Astrocyte (in vitro differentiated cells and primary cell): ENCODE measurements around the gene NPHP4. TPM values are rescaled to one million over a fixed set of nuclear protein-coding genes. Genes with fewer than 3 reads are reported as not detected.

Source experiments
- DNase-seq: peaks from one replicate; pipeline ENCODE4 v3.0.0-alpha.2; 2010; ENCODE audit warnings: low read depth
- FAIRE-seq: peaks from 2 replicates; lab custom pipeline; 2011; peaks lifted over from hg19 to GRCh38; lab: Jason Lieb, UNC
- H2AFZ ChIP-seq: 2 replicates; pipeline ENCODE4 v1.6.0; 2012; ENCODE audit warnings: low read depth, low read length, inconsistent platforms
- H3K27ac ChIP-seq: 2 replicates; pipeline ENCODE4 v1.5.1; 2011; ENCODE audit warnings: low read depth, low read length, inconsistent platforms
- H3K27me3 ChIP-seq: 2 replicates; pipeline ENCODE4 v1.6.0; 2011; ENCODE audit warnings: low read length, inconsistent platforms; ENCODE audit not compliant: insufficient read depth
- H3K36me3 ChIP-seq: 2 replicates; pipeline ENCODE4 v1.5.1; 2011; ENCODE audit warnings: low read length, inconsistent platforms; ENCODE audit not compliant: insufficient read depth
- H3K4me1 ChIP-seq: 2 replicates; pipeline ENCODE4 v1.5.1; 2011; ENCODE audit warnings: low read length, inconsistent platforms; ENCODE audit not compliant: insufficient read depth
- H3K4me2 ChIP-seq: 2 replicates; pipeline ENCODE4 v1.6.0; 2012; ENCODE audit warnings: low read length, inconsistent platforms
- H3K4me3 ChIP-seq: 2 replicates; pipeline ENCODE4 v1.5.1; 2011; ENCODE audit warnings: low read depth, mild to moderate bottlenecking, low read length, inconsistent platforms; ENCODE audit not compliant: insufficient read depth
- H3K79me2 ChIP-seq: 2 replicates; pipeline ENCODE4 v1.6.0; 2012; ENCODE audit warnings: mild to moderate bottlenecking, low read length, inconsistent platforms; ENCODE audit not compliant: insufficient read depth
- H3K9ac ChIP-seq: 2 replicates; pipeline ENCODE4 v1.6.0; 2012; ENCODE audit warnings: mild to moderate bottlenecking, low read length, inconsistent platforms
- H3K9me3 ChIP-seq: 2 replicates; pipeline ENCODE4 v1.5.1; 2012; ENCODE audit warnings: low read depth, mild to moderate bottlenecking, low read length, inconsistent platforms; ENCODE audit not compliant: insufficient read depth
- H4K20me1 ChIP-seq: 2 replicates; pipeline ENCODE4 v1.6.0; 2012; ENCODE audit warnings: low read length, inconsistent platforms; ENCODE audit not compliant: insufficient read depth
- H3K27ac Mint-ChIP-seq: one replicate; pipeline ENCODE4 v1.8.0; 2021; ENCODE audit warnings: mild to moderate bottlenecking, mixed read lengths; ENCODE audit not compliant: unreplicated experiment
- H3K27me3 Mint-ChIP-seq: one replicate; pipeline ENCODE4 v1.8.0; 2021; ENCODE audit warnings: low read depth, mixed read lengths; ENCODE audit not compliant: unreplicated experiment
- H3K36me3 Mint-ChIP-seq: one replicate; pipeline ENCODE4 v1.8.0; 2021; ENCODE audit warnings: low read depth, mixed read lengths; ENCODE audit not compliant: unreplicated experiment
- H3K4me1 Mint-ChIP-seq: one replicate; pipeline ENCODE4 v1.8.0; 2021; ENCODE audit warnings: low read depth, mixed read lengths; ENCODE audit not compliant: unreplicated experiment
- H3K4me3 Mint-ChIP-seq: one replicate; pipeline ENCODE4 v1.8.0; 2021; ENCODE audit warnings: mild to moderate bottlenecking, moderate library complexity, mixed read lengths; ENCODE audit not compliant: unreplicated experiment
- H3K9me3 Mint-ChIP-seq: one replicate; pipeline ENCODE4 v1.8.0; 2021; ENCODE audit warnings: mild to moderate bottlenecking, mixed read lengths; ENCODE audit not compliant: unreplicated experiment
- EZH2 ChIP-seq: IDR thresholded peaks from 2 replicates; pipeline ENCODE4 v1.6.1; 2012; ENCODE audit warnings: mild to moderate bottlenecking, low read length, inconsistent platforms; ENCODE audit not compliant: insufficient read depth
- total RNA-seq: library from RNA; stranded (reverse); gene quantifications from 2 replicates; pipeline ENCODE4 v1.2.1, GENCODE V29; 2021
- TF ChIP-seq, protein P1 (sequence below): IDR thresholded peaks from 2 replicates; pipeline ENCODE4 v1.5.1; 2011; ENCODE audit warnings: low read depth, mild to moderate bottlenecking, inconsistent platforms, low read length, moderate library complexity; ENCODE audit not compliant: insufficient read depth

The NPHP4 gene
- total RNA-seq, 1 donor from 2014 or later = 8.4 TPM

- Histone ChIP-seq H3K27ac (no peak overlapping the region), H3K9me3 (no peaks in the 10 kb centered on the region), H3K4me3 (no peak overlapping the region), H3K4me1 (no peaks in the 10 kb centered on the region), H3K27me3 (no peaks in the 10 kb centered on the region), H3K36me3 (no peaks in the 10 kb centered on the region), H3K4me2 (no peak overlapping the region), H4K20me1 (no peaks in the 10 kb centered on the region), H2AFZ (no peak overlapping the region), H3K79me2 (no peaks in the 10 kb centered on the region), H3K9ac (no peak overlapping the region)
- FAIRE-seq (no peak), DNase-seq (no peak)
- Mint-ChIP-seq H3K36me3 (no peaks in the 10 kb centered on the region), H3K9me3 (peaks cover 11% of the 10 kb centered on the region), H3K4me3 (no peak overlapping the region), H3K27me3 (peaks cover 31% of the 10 kb centered on the region), H3K4me1 (no peaks in the 10 kb centered on the region), H3K27ac (no peak overlapping the region)
- TF ChIP-seq, protein P1, sequence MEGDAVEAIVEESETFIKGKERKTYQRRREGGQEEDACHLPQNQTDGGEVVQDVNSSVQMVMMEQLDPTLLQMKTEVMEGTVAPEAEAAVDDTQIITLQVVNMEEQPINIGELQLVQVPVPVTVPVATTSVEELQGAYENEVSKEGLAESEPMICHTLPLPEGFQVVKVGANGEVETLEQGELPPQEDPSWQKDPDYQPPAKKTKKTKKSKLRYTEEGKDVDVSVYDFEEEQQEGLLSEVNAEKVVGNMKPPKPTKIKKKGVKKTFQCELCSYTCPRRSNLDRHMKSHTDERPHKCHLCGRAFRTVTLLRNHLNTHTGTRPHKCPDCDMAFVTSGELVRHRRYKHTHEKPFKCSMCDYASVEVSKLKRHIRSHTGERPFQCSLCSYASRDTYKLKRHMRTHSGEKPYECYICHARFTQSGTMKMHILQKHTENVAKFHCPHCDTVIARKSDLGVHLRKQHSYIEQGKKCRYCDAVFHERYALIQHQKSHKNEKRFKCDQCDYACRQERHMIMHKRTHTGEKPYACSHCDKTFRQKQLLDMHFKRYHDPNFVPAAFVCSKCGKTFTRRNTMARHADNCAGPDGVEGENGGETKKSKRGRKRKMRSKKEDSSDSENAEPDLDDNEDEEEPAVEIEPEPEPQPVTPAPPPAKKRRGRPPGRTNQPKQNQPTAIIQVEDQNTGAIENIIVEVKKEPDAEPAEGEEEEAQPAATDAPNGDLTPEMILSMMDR = no peak
- TF ChIP-seq EZH2 = no peak
Observed at GRCh38 chr1:5821540-5822176, 170.6 kb downstream of the NPHP4 start.

GRCh38 chr1:5820026-5820421 lies 172.2 kb downstream of the NPHP4 start:
- Mint-ChIP-seq H3K27me3 (peaks cover 36% of the 10 kb centered on the region), H3K4me3 (no peak overlapping the region), H3K4me1 (no peaks in the 10 kb centered on the region), H3K36me3 (no peaks in the 10 kb centered on the region), H3K9me3 (peaks cover 13% of the 10 kb centered on the region), H3K27ac (no peak overlapping the region)
- Histone ChIP-seq H3K4me1 (no peaks in the 10 kb centered on the region), H2AFZ (no peak overlapping the region), H3K9me3 (no peaks in the 10 kb centered on the region), H3K4me3 (no peak overlapping the region), H4K20me1 (no peaks in the 10 kb centered on the region), H3K79me2 (no peaks in the 10 kb centered on the region), H3K36me3 (no peaks in the 10 kb centered on the region), H3K4me2 (no peak overlapping the region), H3K27ac (no peak overlapping the region), H3K9ac (no peak overlapping the region), H3K27me3 (no peaks in the 10 kb centered on the region)
- no peak for DNase-seq
- no peak for FAIRE-seq
- no peak for TF ChIP-seq EZH2
- TF ChIP-seq, protein P1 = no peak

DNA sequence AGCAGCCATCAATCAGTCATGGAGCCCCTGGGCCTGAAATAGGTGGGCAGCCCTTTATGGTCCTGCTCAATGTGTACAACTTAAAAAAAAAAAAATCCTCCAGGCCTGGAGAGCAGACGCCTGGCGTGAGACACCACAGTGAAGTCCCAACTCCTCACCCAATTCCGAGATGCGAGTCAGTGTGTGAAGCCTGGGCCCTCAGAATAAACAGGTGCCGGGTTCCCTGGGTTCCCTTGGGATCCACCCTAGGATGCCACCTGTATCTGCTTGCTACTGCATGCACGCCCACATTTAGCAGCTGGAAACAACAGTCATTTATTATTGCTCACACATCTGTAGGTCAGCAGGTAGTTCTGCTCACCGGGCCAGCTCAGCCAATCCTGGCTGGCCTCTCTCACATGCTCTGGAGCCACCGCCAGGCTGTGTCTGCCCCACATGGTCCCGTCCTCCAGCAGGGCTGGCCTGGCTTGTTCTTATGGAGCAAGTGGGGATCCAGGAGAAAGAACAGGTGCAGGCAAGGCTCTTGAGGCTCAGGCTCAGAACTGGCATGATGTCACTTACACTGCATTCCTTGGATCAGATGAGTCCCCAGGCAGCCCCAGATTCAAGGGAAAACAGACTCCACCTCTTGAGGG lies 172.7 kb downstream of the NPHP4 start:
- Mint-ChIP-seq H3K27ac (no peak overlapping the region), H3K27me3 (peaks cover 37% of the 10 kb centered on the region), H3K36me3 (no peaks in the 10 kb centered on the region), H3K4me1 (no peaks in the 10 kb centered on the region), H3K9me3 (peaks cover 13% of the 10 kb centered on the region), H3K4me3 (no peak overlapping the region)
- Histone ChIP-seq H3K27ac (no peak overlapping the region), H3K9me3 (no peaks in the 10 kb centered on the region), H3K27me3 (no peaks in the 10 kb centered on the region), H3K4me1 (no peaks in the 10 kb centered on the region), H3K36me3 (no peaks in the 10 kb centered on the region), H4K20me1 (no peaks in the 10 kb centered on the region), H3K9ac (no peak overlapping the region), H3K4me2 (no peak overlapping the region), H3K4me3 (no peak overlapping the region), H3K79me2 (no peaks in the 10 kb centered on the region), H2AFZ (no peak overlapping the region)
- FAIRE-seq = no peak
- TF ChIP-seq EZH2 = no peak
- TF ChIP-seq, protein P1 = no peak
- no peak for DNase-seq
